Stromal cell of bone marrow (primary cell): ENCODE measurements around the gene RWDD1.

Source experiments
- DNase-seq: peaks from one replicate; pipeline ENCODE4 v3.0.0-alpha.2; 2012; ENCODE audit warnings: low read depth

Gene RWDD1

GRCh38 chr6:116615937-116616736 lies 44.8 kb downstream of the RWDD1 start, which contains the start of gene RSPH4A:
RSPH4A (plus strand) TSS chr6:116616479; CDS start chr6:116616624, 145 bp downstream.
- DNase-seq = peak; percentile 98

- no peak for DNase-seq
These were observed 45.4 kb downstream of the RWDD1 start for GRCh38 chr6:116616737-116617053.

- no peak for DNase-seq
These were observed 52.9 kb downstream of the RWDD1 start for GRCh38 chr6:116624036-116624805.

GRCh38 chr6:116625872-116626271 lies 54.6 kb downstream of the RWDD1 start:
- DNase-seq = no peak

- DNase-seq = no peak
These were observed 58.3 kb downstream of the RWDD1 start for GRCh38 chr6:116629563-116629981.

GRCh38 chr6:116631379-116631990 lies 60.2 kb downstream of the RWDD1 start:
- no peak for DNase-seq

GRCh38 chr6:116633685-116634084 lies 62.4 kb downstream of the RWDD1 start:
- DNase-seq = no peak
